ENCODE results near the gene MMP13. TPM values are rescaled to one million over a fixed set of nuclear protein-coding genes. Genes with fewer than 3 reads are reported as not detected.

Gene MMP13
- total RNA-seq, 1 experiment from 2014 or later: not detected

DNA sequence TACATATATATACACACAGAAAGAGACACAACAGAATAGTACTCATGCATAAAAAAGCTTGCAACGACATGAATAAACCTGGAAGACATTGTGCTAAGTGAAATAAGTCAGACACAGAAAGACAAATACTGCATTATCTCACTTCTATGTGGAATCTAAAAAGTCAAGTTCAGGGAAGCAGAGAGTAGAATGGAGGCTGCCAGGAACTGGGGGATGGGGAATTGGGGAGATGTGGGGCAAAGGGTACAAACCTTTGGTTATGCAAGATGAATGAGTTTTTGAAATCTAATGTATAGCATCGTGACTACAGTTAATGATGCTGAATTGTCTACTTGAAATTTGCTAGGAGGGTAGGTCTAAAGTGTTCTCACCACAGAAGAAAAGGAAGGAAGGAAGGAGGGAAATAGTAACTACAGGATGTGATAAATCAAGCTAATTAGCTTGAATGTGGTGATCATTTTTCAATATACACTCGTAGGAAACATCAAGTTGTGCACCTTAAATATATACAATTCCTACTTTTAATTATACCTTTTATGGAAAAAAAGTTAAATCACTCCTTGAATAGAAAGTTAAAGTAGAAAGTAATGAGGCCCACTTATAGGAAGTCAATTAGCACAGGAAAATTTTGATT, 33.8 kb downstream of the MMP13 start:
- Histone ChIP-seq H3K79me2 (ENCODE audit: insufficient read depth, low read length) (no peaks in the 10 kb centered on the region), H3K79me1 (ENCODE audit: insufficient read depth, low read depth, low read length, poor library complexity, severe bottlenecking) (no peaks in the 10 kb centered on the region), H3K18ac (ENCODE audit: insufficient read length, low read depth, low read length) (no peak overlapping the region), H3K4me1 (ENCODE audit: insufficient read depth, low read length) (no peaks in the 10 kb centered on the region), H3K4me2 (ENCODE audit: insufficient read depth, insufficient read length, low read length) (no peak overlapping the region), H3K14ac (ENCODE audit: insufficient read depth, low read length) (no peak overlapping the region), H2BK120ac (ENCODE audit: low read depth, low read length, poor library complexity, severe bottlenecking) (no peak overlapping the region), H4K5ac (ENCODE audit: insufficient read length, low read depth, low read length) (no peak overlapping the region), H2AFZ (ENCODE audit: low read length) (no peak overlapping the region), H3K9me3 (ENCODE audit: control insufficient read depth, low read depth, low read length) (no peaks in the 10 kb centered on the region), H3T11ph (ENCODE audit: low read length) (no peak overlapping the region), H3K23me2 (ENCODE audit: insufficient read length, low read depth, low read length, poor library complexity, severe bottlenecking) (no peaks in the 10 kb centered on the region), H3K27ac (ENCODE audit: insufficient read length, low read depth, low read length) (no peak overlapping the region), H3K56ac (ENCODE audit: insufficient read length, low read depth, low read length) (no peak overlapping the region), H2BK20ac (ENCODE audit: low read depth, low read length, poor library complexity, severe bottlenecking) (no peak overlapping the region), H3K4ac (ENCODE audit: low read depth, low read length) (no peak overlapping the region), H2BK15ac (ENCODE audit: low read depth, low read length) (no peak overlapping the region), H2AK5ac (ENCODE audit: insufficient read length, low read length) (no peak overlapping the region), H4K91ac (ENCODE audit: insufficient read length, low read depth, low read length) (no peak overlapping the region), H3K23ac (ENCODE audit: insufficient read length, low read depth, low read length) (no peak overlapping the region), H3K9ac (ENCODE audit: extremely low read depth, insufficient read length, low read length) (no peak overlapping the region), H4K20me1 (ENCODE audit: control insufficient read depth, insufficient read depth, insufficient read length) (no peaks in the 10 kb centered on the region), H3K27me3 (ENCODE audit: insufficient read depth, low read length) (no peaks in the 10 kb centered on the region), H4K8ac (replicated peaks; ENCODE audit: insufficient read length, low read depth, low read length) (no peak overlapping the region), H2BK5ac (ENCODE audit: insufficient read length, low read length) (no peak overlapping the region), H2BK12ac (ENCODE audit: insufficient read length, low read depth, low read length) (no peak overlapping the region)
- no peaks in the 10 kb centered on the region for H3K4me1 Mint-ChIP-seq
- no peaks in the 10 kb centered on the region for H3K36me3 Mint-ChIP-seq (ENCODE audit: insufficient read depth in 1 of 3, low read depth in 3 of 3)
- no peak overlapping the region for H3K4me3 Mint-ChIP-seq
- no peaks in the 10 kb centered on the region for H3K27me3 Mint-ChIP-seq (ENCODE audit: low read depth)
- WGBS (ENCODE audit: extremely low coverage, insufficient read length, low lambda C conversion rate): no CpG with 5 or more reads among the region's 3 CpGs
- H3K9me3 Mint-ChIP-seq: no peaks in the 10 kb centered on the region
- no peak overlapping the region for H3K27ac Mint-ChIP-seq
- DNase-seq: no peak
- TF ChIP-seq, protein P1, sequence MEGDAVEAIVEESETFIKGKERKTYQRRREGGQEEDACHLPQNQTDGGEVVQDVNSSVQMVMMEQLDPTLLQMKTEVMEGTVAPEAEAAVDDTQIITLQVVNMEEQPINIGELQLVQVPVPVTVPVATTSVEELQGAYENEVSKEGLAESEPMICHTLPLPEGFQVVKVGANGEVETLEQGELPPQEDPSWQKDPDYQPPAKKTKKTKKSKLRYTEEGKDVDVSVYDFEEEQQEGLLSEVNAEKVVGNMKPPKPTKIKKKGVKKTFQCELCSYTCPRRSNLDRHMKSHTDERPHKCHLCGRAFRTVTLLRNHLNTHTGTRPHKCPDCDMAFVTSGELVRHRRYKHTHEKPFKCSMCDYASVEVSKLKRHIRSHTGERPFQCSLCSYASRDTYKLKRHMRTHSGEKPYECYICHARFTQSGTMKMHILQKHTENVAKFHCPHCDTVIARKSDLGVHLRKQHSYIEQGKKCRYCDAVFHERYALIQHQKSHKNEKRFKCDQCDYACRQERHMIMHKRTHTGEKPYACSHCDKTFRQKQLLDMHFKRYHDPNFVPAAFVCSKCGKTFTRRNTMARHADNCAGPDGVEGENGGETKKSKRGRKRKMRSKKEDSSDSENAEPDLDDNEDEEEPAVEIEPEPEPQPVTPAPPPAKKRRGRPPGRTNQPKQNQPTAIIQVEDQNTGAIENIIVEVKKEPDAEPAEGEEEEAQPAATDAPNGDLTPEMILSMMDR (conservative IDR thresholded peaks at IDR 0.05): no peak

Measured in H9 (cell line).